Mammary epithelial cell (primary cell): ENCODE measurements around the gene PLB1.

ENCODE experiments used
- EZH2 ChIP-seq: IDR thresholded peaks from 2 replicates; pipeline ENCODE4 v1.6.1; 2012; ENCODE audit warnings: low read length, inconsistent platforms, borderline replicate concordance
- TF ChIP-seq, protein P1 (sequence below), 2 donors: IDR thresholded peaks in 1 of 2; conservative IDR thresholded peaks in 1 of 2; 2 replicates each; pipeline ENCODE4 v1.5.1; 2011 to 2012; ENCODE audit warnings: inconsistent platforms in 2 of 2, low read length in 2 of 2, mild to moderate bottlenecking in 2 of 2, control low read depth in 1 of 2, low read depth in 1 of 2; ENCODE audit not compliant: insufficient read depth in 1 of 2; ENCODE audit errors: extremely low read depth in 1 of 2

DNA sequence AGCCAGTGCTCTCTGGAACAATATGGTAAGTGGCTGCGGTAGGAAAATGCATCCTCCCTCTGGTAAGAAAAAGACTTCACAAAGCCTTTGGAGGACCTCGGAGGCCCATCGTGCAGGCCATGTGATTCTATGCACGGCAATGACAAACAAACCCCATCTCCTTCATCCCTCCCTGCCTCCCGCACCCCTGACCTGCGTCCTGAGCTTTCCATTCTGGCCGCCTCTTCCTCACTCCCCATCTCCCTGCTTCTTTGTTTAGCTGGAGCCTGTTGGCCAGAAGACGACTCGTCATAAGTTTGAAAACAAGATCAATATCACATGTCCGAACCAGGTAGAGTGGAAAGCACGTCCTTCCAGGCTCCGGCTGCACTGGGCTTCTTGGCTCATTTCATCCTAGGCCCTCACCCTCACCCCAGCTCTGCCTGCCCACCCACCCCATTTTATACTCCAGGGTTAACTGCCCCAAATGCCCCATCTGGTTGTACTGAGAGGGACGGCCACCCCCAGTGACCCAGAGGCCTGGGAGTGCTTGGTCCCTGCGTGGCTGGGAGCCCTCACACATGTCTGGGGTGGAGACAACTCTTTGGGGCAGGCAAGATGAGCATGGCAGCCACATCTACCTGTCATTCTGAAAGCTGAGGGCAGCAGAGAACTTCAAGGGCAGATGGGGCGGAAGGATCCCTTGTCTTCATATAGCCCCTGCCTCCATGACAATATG, 94.0 kb downstream of the PLB1 start:
- TF ChIP-seq, protein P1, sequence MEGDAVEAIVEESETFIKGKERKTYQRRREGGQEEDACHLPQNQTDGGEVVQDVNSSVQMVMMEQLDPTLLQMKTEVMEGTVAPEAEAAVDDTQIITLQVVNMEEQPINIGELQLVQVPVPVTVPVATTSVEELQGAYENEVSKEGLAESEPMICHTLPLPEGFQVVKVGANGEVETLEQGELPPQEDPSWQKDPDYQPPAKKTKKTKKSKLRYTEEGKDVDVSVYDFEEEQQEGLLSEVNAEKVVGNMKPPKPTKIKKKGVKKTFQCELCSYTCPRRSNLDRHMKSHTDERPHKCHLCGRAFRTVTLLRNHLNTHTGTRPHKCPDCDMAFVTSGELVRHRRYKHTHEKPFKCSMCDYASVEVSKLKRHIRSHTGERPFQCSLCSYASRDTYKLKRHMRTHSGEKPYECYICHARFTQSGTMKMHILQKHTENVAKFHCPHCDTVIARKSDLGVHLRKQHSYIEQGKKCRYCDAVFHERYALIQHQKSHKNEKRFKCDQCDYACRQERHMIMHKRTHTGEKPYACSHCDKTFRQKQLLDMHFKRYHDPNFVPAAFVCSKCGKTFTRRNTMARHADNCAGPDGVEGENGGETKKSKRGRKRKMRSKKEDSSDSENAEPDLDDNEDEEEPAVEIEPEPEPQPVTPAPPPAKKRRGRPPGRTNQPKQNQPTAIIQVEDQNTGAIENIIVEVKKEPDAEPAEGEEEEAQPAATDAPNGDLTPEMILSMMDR (conservative IDR thresholded peaks at IDR 0.05 in 1 of 2, IDR thresholded peaks at IDR 0.05 in 1 of 2; ENCODE audit: extremely low read depth in 1 of 2, insufficient read depth in 1 of 2, low read depth in 1 of 2, low read length in 2 of 2): no peak
- no peak for TF ChIP-seq EZH2
